Measurements from ENCODE around the gene NAGLU. TPM values are rescaled to one million over a fixed set of nuclear protein-coding genes. Genes with fewer than 3 reads are reported as not detected.

Gene NAGLU
- total and polyA plus RNA-seq, 2 of the 13 experiments (the other 11 are each of a cell fraction or from before 2014, with no cell fraction given), result 28.2 to 40.1 TPM

DNA sequence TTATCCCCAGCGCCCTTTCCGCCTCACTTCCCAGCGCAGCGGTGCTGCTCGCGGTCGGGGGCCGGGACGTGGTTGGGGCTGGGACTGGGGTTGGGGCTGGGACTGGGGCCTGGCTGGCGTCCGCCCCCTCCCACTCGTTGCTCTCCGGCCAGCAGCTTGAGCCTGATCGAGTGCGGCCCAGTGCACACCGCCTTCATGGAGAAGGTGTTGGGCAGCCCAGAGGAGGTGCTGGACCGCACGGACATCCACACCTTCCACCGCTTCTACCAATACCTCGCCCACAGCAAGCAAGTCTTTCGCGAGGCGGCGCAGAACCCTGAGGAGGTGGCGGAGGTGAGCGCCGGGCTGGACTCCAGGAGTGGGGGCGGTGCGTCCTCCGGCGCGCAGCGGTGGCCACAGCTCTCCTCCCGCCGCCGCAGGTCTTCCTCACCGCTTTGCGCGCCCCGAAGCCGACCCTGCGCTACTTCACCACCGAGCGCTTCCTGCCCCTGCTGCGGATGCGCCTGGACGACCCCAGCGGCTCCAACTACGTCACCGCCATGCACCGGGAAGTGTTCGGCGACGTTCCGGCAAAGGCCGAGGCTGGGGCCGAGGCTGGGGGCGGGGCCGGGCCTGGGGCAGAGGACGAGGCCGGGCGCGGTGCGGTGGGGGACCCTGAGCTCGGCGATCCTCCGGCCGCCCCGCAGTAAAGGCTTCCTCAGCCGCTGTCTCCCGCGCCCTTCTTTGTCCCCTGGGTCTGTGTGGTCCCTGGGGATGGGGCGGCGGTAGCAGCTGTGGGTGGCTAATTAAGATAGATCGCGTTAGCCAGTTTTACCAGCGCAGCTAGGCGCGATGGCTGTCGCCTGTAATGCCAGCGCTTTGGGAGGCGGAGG is 18.4 kb downstream of the NAGLU start (continued):
- TF ChIP-seq ZNF441 (CRISPR knock-in tag; IDR thresholded peaks at IDR 0.05; ENCODE audit: borderline replicate concordance), result peak; percentile 90
- no peak for TF ChIP-seq NR3C1 (CRISPR knock-in tag; IDR thresholded peaks at IDR 0.05)
- no peak for TF ChIP-seq ZBTB8A (CRISPR knock-in tag; IDR thresholded peaks at IDR 0.05; ENCODE audit: borderline replicate concordance, low read depth)
- TF ChIP-seq, protein P1, sequence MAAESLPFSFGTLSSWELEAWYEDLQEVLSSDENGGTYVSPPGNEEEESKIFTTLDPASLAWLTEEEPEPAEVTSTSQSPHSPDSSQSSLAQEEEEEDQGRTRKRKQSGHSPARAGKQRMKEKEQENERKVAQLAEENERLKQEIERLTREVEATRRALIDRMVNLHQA (CRISPR knock-in tag; IDR thresholded peaks at IDR 0.05), result no peak; the same call in 1 of the 2 replicates
- TF ChIP-seq, protein P2, sequence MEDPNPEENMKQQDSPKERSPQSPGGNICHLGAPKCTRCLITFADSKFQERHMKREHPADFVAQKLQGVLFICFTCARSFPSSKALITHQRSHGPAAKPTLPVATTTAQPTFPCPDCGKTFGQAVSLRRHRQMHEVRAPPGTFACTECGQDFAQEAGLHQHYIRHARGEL (CRISPR knock-in tag; IDR thresholded peaks at IDR 0.05), result peak; percentile 95; the same call in 1 of the 2 replicates
- peak; percentile 99 for TF ChIP-seq NR2C2 (CRISPR knock-in tag; IDR thresholded peaks at IDR 0.05; ENCODE audit: borderline replicate concordance)
- TF ChIP-seq RBM39 (IDR thresholded peaks at IDR 0.05; ENCODE audit: low read depth, low read length, poor library complexity, severe bottlenecking), result peak; percentile 84
- TF ChIP-seq SMC3 (IDR thresholded peaks at IDR 0.05; ENCODE audit: low read length), result no peak
- TF ChIP-seq CHD4 (IDR thresholded peaks at IDR 0.05; ENCODE audit: borderline replicate concordance, low read length), result peak; percentile 38; the same call in 1 of the 2 replicates
- TF ChIP-seq WIZ (CRISPR knock-in tag; IDR thresholded peaks at IDR 0.05), result peak; percentile 34; the same call in 1 of the 2 replicates
- peak; percentile 81 for TF ChIP-seq CREM (IDR thresholded peaks at IDR 0.05)
- peak; percentile 49; the same call in 1 of the 2 replicates for TF ChIP-seq CREM (CRISPR knock-in tag; IDR thresholded peaks at IDR 0.05)
- 0 out of 2 replicates have a peak, but pooled peaks have one; percentile 60 for TF ChIP-seq GPN1 (CRISPR knock-in tag; IDR thresholded peaks at IDR 0.05; ENCODE audit: borderline replicate concordance)
- no peak for TF ChIP-seq IKZF4 (CRISPR knock-in tag; IDR thresholded peaks at IDR 0.05; ENCODE audit: borderline replicate concordance, low read depth, not compliant biosample characterization)
- TF ChIP-seq GFI1 (CRISPR knock-in tag; IDR thresholded peaks at IDR 0.05; ENCODE audit: borderline replicate concordance), result no peak; the same call in 1 of the 2 replicates
- TF ChIP-seq ZFP37 (CRISPR knock-in tag; IDR thresholded peaks at IDR 0.05; ENCODE audit: borderline replicate concordance), result peak; percentile 58; the same call in 1 of the 2 replicates
- 0 out of 2 replicates have a peak, but pooled peaks have one; percentile 70 for TF ChIP-seq MEF2D (CRISPR knock-in tag; IDR thresholded peaks at IDR 0.05)
- TF ChIP-seq TAF15 (IDR thresholded peaks at IDR 0.05; ENCODE audit: low read depth, low read length, poor library complexity, severe bottlenecking), result peak; percentile 93
- 0 out of 2 replicates have a peak, but pooled peaks have one; percentile 86 for TF ChIP-seq ZNF432 (CRISPR knock-in tag; IDR thresholded peaks at IDR 0.05; ENCODE audit: borderline replicate concordance)
- TF ChIP-seq ISL2 (CRISPR knock-in tag; IDR thresholded peaks at IDR 0.05), result peak; percentile 82
- peak; percentile 90 for TF ChIP-seq FOXC1 (CRISPR knock-in tag; IDR thresholded peaks at IDR 0.05; ENCODE audit: borderline replicate concordance)
- TF ChIP-seq NCOA2 (CRISPR knock-in tag; IDR thresholded peaks at IDR 0.05), result peak; percentile 58; the same call in 1 of the 2 replicates
- TF ChIP-seq CHD2 (IDR thresholded peaks at IDR 0.05; ENCODE audit: low read depth, low read length), result peak; percentile 57; the same call in 1 of the 2 replicates
- TF ChIP-seq, protein P3, sequence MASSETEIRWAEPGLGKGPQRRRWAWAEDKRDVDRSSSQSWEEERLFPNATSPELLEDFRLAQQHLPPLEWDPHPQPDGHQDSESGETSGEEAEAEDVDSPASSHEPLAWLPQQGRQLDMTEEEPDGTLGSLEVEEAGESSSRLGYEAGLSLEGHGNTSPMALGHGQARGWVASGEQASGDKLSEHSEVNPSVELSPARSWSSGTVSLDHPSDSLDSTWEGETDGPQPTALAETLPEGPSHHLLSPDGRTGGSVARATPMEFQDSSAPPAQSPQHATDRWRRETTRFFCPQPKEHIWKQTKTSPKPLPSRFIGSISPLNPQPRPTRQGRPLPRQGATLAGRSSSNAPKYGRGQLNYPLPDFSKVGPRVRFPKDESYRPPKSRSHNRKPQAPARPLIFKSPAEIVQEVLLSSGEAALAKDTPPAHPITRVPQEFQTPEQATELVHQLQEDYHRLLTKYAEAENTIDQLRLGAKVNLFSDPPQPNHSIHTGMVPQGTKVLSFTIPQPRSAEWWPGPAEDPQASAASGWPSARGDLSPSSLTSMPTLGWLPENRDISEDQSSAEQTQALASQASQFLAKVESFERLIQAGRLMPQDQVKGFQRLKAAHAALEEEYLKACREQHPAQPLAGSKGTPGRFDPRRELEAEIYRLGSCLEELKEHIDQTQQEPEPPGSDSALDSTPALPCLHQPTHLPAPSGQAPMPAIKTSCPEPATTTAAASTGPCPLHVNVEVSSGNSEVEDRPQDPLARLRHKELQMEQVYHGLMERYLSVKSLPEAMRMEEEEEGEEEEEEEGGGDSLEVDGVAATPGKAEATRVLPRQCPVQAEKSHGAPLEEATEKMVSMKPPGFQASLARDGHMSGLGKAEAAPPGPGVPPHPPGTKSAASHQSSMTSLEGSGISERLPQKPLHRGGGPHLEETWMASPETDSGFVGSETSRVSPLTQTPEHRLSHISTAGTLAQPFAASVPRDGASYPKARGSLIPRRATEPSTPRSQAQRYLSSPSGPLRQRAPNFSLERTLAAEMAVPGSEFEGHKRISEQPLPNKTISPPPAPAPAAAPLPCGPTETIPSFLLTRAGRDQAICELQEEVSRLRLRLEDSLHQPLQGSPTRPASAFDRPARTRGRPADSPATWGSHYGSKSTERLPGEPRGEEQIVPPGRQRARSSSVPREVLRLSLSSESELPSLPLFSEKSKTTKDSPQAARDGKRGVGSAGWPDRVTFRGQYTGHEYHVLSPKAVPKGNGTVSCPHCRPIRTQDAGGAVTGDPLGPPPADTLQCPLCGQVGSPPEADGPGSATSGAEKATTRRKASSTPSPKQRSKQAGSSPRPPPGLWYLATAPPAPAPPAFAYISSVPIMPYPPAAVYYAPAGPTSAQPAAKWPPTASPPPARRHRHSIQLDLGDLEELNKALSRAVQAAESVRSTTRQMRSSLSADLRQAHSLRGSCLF (CRISPR knock-in tag; IDR thresholded peaks at IDR 0.05; ENCODE audit: borderline replicate concordance), result no peak

All from HepG2 (cell line).